Brain microvascular endothelial cell (primary cell): ENCODE measurements around the gene PBOV1.

Experiments used
- DNase-seq: peaks from one replicate; pipeline ENCODE4 v3.0.0-alpha.2; 2020
- H3K27ac ChIP-seq: fragments of 250-450 bp; sonication (Bioruptor Pico); 2 replicates; pipeline ENCODE4 v1.5.1; 2020; ENCODE audit warnings: mild to moderate bottlenecking, moderate library complexity
- H3K27me3 ChIP-seq: fragments of 250-450 bp; sonication (Bioruptor Pico); replicated peaks from 2 replicates; pipeline ENCODE4 v1.5.1; 2020; ENCODE audit warnings: mild to moderate bottlenecking
- H3K36me3 ChIP-seq: fragments of 250-450 bp; sonication (Bioruptor Pico); replicated peaks from 2 replicates; pipeline ENCODE4 v1.5.1; 2020; ENCODE audit warnings: mild to moderate bottlenecking
- H3K4me3 ChIP-seq: 2 replicates; pipeline ENCODE4 v1.5.1; 2011; ENCODE audit warnings: low read depth, mild to moderate bottlenecking, control low read depth, low read length, moderate library complexity
- in situ Hi-C: cut with HindIII; loops from 2 replicates; pipeline ENCODE4 v1.10.0; 2017; ENCODE audit warnings: low sequenced_read_pairs, low pct_ligation_motif_present
- TF ChIP-seq, protein P1 (sequence below): IDR thresholded peaks from 2 replicates; pipeline ENCODE4 v1.5.1; 2011; ENCODE audit warnings: low read depth, mild to moderate bottlenecking, moderate library complexity, low read length, control low read depth, inconsistent platforms; ENCODE audit errors: missing control alignments

PBOV1 gene

DNA sequence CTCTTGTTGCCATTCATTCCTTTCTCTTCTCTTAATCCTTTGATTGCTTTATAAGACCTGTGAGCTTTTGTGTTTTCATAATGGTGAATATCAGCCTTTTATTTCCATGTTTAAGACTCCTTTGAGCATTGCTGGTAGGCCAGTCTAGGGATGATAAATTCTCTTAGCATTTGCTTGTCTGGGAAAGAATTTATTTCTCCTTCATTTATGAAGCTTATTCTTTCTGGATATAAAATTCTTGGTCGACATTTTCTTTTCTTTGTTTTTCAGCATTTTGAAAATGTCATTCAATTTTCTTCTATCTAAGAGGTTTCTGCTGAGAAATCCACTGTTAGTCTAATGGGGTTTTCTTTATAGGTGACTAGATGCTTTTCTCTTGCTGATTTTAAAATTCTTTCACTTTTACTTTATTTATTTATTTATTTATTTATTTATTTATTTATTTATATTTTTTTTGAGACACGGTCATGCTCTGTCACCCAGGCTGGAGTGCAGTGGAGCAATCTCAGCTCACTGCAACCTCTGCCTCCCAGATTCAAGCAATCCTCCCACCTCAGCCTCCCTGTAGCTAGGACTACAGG lies 41.5 kb downstream of the PBOV1 start:
- in situ Hi-C loops: no loop called here
- Histone ChIP-seq H3K4me3 (no peak overlapping the region), H3K27ac (no peak overlapping the region), H3K27me3 (no peaks in the 10 kb centered on the region), H3K36me3 (no peaks in the 10 kb centered on the region)
- TF ChIP-seq, protein P1, sequence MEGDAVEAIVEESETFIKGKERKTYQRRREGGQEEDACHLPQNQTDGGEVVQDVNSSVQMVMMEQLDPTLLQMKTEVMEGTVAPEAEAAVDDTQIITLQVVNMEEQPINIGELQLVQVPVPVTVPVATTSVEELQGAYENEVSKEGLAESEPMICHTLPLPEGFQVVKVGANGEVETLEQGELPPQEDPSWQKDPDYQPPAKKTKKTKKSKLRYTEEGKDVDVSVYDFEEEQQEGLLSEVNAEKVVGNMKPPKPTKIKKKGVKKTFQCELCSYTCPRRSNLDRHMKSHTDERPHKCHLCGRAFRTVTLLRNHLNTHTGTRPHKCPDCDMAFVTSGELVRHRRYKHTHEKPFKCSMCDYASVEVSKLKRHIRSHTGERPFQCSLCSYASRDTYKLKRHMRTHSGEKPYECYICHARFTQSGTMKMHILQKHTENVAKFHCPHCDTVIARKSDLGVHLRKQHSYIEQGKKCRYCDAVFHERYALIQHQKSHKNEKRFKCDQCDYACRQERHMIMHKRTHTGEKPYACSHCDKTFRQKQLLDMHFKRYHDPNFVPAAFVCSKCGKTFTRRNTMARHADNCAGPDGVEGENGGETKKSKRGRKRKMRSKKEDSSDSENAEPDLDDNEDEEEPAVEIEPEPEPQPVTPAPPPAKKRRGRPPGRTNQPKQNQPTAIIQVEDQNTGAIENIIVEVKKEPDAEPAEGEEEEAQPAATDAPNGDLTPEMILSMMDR: no peak
- no peak for DNase-seq

DNA sequence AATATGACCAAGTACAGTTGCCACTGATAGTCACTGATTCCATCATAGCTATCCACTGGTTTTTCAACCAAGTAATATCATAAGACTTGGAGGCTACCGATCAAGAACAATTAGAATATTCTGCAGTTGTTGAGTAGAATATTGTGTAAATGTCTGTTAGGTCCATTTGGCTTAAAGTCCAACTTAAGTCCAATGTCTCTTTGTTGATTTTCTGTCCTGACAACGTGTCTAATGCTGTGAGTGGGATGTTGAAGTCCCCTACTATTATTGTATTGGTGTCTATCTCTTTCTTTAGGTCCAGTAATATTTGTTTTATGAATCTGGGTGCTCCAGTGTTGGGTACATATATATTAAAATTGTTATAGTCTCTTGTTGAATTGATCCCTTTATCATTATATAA lies 42.7 kb downstream of the PBOV1 start:
- no peak for DNase-seq
- no peak overlapping the region for H3K27ac ChIP-seq
- H3K36me3 ChIP-seq: no peaks in the 10 kb centered on the region
- no peak overlapping the region for H3K4me3 ChIP-seq
- H3K27me3 ChIP-seq: no peaks in the 10 kb centered on the region
- TF ChIP-seq, protein P1: no peak
- in situ Hi-C loops: no loop called here
